HepG2 (cell line): Measurements from ENCODE around the gene ARHGEF12.

ENCODE experiments used
- GABPA ChIP-seq, 2 experiments: IDR thresholded peaks; 2 replicates each; pipeline ENCODE4 v1.6.1; 2011 to 2016; ENCODE audit warnings: low read depth in 2 of 2, low read length in 1 of 2, missing biosample characterization in 1 of 2, missing genetic modification characterization in 1 of 2
- GPBP1L1 ChIP-seq: sonication (generic); formaldehyde crosslinking; IDR thresholded peaks from 2 replicates; pipeline ENCODE4 v1.5.0; 2020; ENCODE audit warnings: mild to moderate bottlenecking, missing genetic modification reagents
- HBP1 ChIP-seq: IDR thresholded peaks from 2 replicates; pipeline ENCODE4 v1.6.1; 2016; ENCODE audit warnings: low read depth, control low read depth
- HIVEP1 ChIP-seq: sonication (generic); formaldehyde crosslinking; IDR thresholded peaks from 2 replicates; pipeline ENCODE4 v1.4.0; 2020; ENCODE audit warnings: mild to moderate bottlenecking, missing genetic modification reagents
- POLR2A ChIP-seq, 2 experiments: IDR thresholded peaks; 2 replicates each; pipeline ENCODE4 v1.6.1; 2011; ENCODE audit warnings: low read depth in 2 of 2, low read length in 2 of 2, mild to moderate bottlenecking in 1 of 2, moderate library complexity in 1 of 2; ENCODE audit not compliant: insufficient read depth in 1 of 2
- STAT6 ChIP-seq: sonication (generic); formaldehyde crosslinking; IDR thresholded peaks from 2 replicates; pipeline ENCODE4 v1.4.0; 2020; ENCODE audit warnings: missing genetic modification reagents, mild to moderate bottlenecking, borderline replicate concordance
- USF2 ChIP-seq, 2 experiments: sonication (generic) in 1 of 2; formaldehyde crosslinking in 1 of 2; IDR thresholded peaks; 2 replicates each; pipeline versions ENCODE4 v1.5.1 to v1.6.1; 2011 to 2020; ENCODE audit warnings: borderline replicate concordance in 1 of 2, low read depth in 1 of 2, low read length in 1 of 2, mild to moderate bottlenecking in 1 of 2, missing genetic modification reagents in 1 of 2, moderate library complexity in 1 of 2
- ZSCAN12 ChIP-seq: sonication (generic); formaldehyde crosslinking; IDR thresholded peaks from 2 replicates; pipeline ENCODE4 v1.9.0; 2021; ENCODE audit warnings: mild to moderate bottlenecking, missing genetic modification reagents
- TF ChIP-seq, protein P1 (sequence below): sonication (generic); formaldehyde crosslinking; IDR thresholded peaks from 2 replicates; pipeline ENCODE4 v1.5.0; 2020; ENCODE audit warnings: mild to moderate bottlenecking, missing genetic modification reagents, moderate library complexity

DNA sequence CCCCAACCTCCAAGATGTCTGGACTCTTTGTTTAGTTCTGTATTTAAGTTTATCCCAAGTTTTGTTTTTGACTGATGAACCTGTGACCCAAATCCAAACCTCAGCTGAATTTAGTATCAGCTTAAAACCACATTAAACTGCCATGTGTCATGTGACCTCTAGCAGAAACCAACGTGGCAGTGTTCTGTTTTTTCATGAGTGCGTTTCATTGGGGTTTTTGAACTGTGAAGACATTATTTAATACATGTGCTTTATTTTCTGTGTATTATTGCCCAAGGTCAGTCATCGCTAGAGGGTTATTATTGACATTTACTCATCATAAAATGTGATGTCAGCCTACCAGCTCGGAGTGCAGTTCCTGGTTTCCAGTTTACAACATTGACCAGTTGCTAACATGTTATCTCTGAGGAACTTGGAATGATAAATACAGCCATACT, 9.3 kb upstream of the ARHGEF12 start:
- TF ChIP-seq GPBP1L1 (CRISPR knock-in tag) (no peak), HIVEP1 (CRISPR knock-in tag) (no peak), STAT6 (CRISPR knock-in tag) (no peak), POLR2A (IDR thresholded peaks at IDR 0.05; ENCODE audit: insufficient read depth in 1 of 2, low read depth in 2 of 2, low read length in 2 of 2) (no peak), ZSCAN12 (CRISPR knock-in tag) (no peak), USF2 (IDR thresholded peaks at IDR 0.05; ENCODE audit: low read depth, low read length) (no peak), USF2 (CRISPR knock-in tag; IDR thresholded peaks at IDR 0.05; ENCODE audit: borderline replicate concordance) (no peak), GABPA (IDR thresholded peaks at IDR 0.05; ENCODE audit: low read depth, low read length) (no peak), GABPA (CRISPR knock-in tag; IDR thresholded peaks at IDR 0.05; ENCODE audit: low read depth) (no peak), HBP1 (no peak)
- TF ChIP-seq, protein P1, sequence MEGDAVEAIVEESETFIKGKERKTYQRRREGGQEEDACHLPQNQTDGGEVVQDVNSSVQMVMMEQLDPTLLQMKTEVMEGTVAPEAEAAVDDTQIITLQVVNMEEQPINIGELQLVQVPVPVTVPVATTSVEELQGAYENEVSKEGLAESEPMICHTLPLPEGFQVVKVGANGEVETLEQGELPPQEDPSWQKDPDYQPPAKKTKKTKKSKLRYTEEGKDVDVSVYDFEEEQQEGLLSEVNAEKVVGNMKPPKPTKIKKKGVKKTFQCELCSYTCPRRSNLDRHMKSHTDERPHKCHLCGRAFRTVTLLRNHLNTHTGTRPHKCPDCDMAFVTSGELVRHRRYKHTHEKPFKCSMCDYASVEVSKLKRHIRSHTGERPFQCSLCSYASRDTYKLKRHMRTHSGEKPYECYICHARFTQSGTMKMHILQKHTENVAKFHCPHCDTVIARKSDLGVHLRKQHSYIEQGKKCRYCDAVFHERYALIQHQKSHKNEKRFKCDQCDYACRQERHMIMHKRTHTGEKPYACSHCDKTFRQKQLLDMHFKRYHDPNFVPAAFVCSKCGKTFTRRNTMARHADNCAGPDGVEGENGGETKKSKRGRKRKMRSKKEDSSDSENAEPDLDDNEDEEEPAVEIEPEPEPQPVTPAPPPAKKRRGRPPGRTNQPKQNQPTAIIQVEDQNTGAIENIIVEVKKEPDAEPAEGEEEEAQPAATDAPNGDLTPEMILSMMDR (CRISPR knock-in tag) = no peak
